Panc1 (cell line): ENCODE results near the gene PCDH10. TPM values are rescaled to one million over a fixed set of nuclear protein-coding genes. Genes with fewer than 3 reads are reported as not detected.

Experiments
- ATAC-seq: fragments of 200-7000 bp; cut with Tn5 transposase; 2 replicates; pipeline ENCODE4 v1.9.1; 2020; ENCODE audit warnings: mild to moderate bottlenecking, moderate library complexity
- BruUV-seq: library from RNA; stranded (reverse); fragments of 400-500 nt; replicated peaks from 2 replicates; lab custom pipeline; 2021; lab: Mats Ljungman, UMichigan
- CTCF ChIA-PET: fragments of 300-600 bp; sonication (Branson Sonifier 250); formaldehyde crosslinking; loops from one replicate; lab custom pipeline; 2022; ENCODE audit warnings: antibody characterized with exemption; lab: Charles Lee
- POLR2A ChIA-PET: fragments of 300-600 bp; sonication (Branson Sonifier 250); formaldehyde crosslinking; loops from one replicate; lab custom pipeline; 2022; ENCODE audit warnings: antibody characterized with exemption; lab: Charles Lee
- DNase-seq: peaks from one replicate; pipeline ENCODE4 v3.0.0-alpha.2; 2010; ENCODE audit warnings: low read depth, low spot score
- H3K27ac ChIP-seq: 2 replicates; pipeline ENCODE4 v1.5.1; 2011; ENCODE audit warnings: mild to moderate bottlenecking, low read length, inconsistent platforms
- H3K27me3 ChIP-seq: fragments of 200-500 bp; sonication (Bioruptor generic); 2 replicates; pipeline ENCODE4 v1.6.0; 2014; ENCODE audit warnings: low read length, inconsistent platforms; ENCODE audit not compliant: control insufficient read depth, insufficient read depth
- H3K36me3 ChIP-seq: fragments of 200-500 bp; sonication (Bioruptor generic); 2 replicates; pipeline ENCODE4 v1.5.1; 2014; ENCODE audit warnings: inconsistent platforms, mild to moderate bottlenecking, low read length, moderate library complexity; ENCODE audit not compliant: control insufficient read depth, insufficient read depth
- H3K4me1 ChIP-seq: 2 replicates; pipeline ENCODE4 v1.5.1; 2011; ENCODE audit warnings: inconsistent platforms, mild to moderate bottlenecking, low read length, moderate library complexity; ENCODE audit not compliant: control insufficient read depth, insufficient read depth
- H3K4me3 ChIP-seq, 2 experiments: 2 replicates each; pipeline ENCODE4 v1.5.1; 2011 to 2012; ENCODE audit warnings: low read depth in 2 of 2, low read length in 2 of 2, mild to moderate bottlenecking in 2 of 2, inconsistent platforms in 1 of 2, moderate library complexity in 1 of 2
- H3K9me3 ChIP-seq: fragments of 200-500 bp; sonication (Bioruptor generic); 2 replicates; pipeline ENCODE4 v1.5.1; 2014; ENCODE audit warnings: low read depth, mild to moderate bottlenecking, inconsistent platforms, low read length, moderate library complexity; ENCODE audit not compliant: control insufficient read depth, insufficient read depth
- CTCF ChIP-seq: fragments of 450-650 bp; IDR thresholded peaks from 2 replicates; pipeline ENCODE4 v1.5.1; 2017; ENCODE audit warnings: mild to moderate bottlenecking
- POLR2AphosphoS5 ChIP-seq: IDR thresholded peaks from 2 replicates; pipeline ENCODE4 v1.6.1; 2012; ENCODE audit warnings: mild to moderate bottlenecking, low read depth, low read length, moderate library complexity
- SIN3A ChIP-seq: IDR thresholded peaks from 2 replicates; pipeline ENCODE4 v1.6.1; 2012; ENCODE audit warnings: low read depth, mild to moderate bottlenecking, low read length, moderate library complexity, borderline replicate concordance; ENCODE audit not compliant: insufficient read depth
- TCF7L2 ChIP-seq: IDR thresholded peaks from 2 replicates; pipeline ENCODE4 v1.6.1; 2011; ENCODE audit warnings: mild to moderate bottlenecking, low read depth, low read length, inconsistent platforms
- in situ Hi-C: cut with HindIII; loops from 2 replicates; pipeline ENCODE4 v1.10.0; 2016; ENCODE audit warnings: low sequenced_read_pairs, low pct_unique_long_range_greater_than_20kb
- intact Hi-C: fragments of 100-400 bp; cut with micrococcal nuclease; formaldehyde crosslinking; loops from one replicate; pipeline ENCODE4 v1.10.0; 2022; ENCODE audit not compliant: unreplicated experiment
- total RNA-seq: library from RNA; stranded (reverse); gene quantifications from one replicate; pipeline ENCODE4 v1.2.1, GENCODE V29; 2021; ENCODE audit not compliant: unreplicated experiment
- TF ChIP-seq, protein P1 (sequence below), 2 experiments: IDR thresholded peaks; 2 replicates each; pipeline ENCODE4 v1.6.1; 2011 to 2012; ENCODE audit warnings: low read depth in 2 of 2, control low read depth in 1 of 2, low read length in 1 of 2, mild to moderate bottlenecking in 1 of 2, moderate library complexity in 1 of 2; ENCODE audit not compliant: insufficient read depth in 1 of 2

The PCDH10 gene
- total RNA-seq, 1 experiment from 2014 or later: not detected

DNA sequence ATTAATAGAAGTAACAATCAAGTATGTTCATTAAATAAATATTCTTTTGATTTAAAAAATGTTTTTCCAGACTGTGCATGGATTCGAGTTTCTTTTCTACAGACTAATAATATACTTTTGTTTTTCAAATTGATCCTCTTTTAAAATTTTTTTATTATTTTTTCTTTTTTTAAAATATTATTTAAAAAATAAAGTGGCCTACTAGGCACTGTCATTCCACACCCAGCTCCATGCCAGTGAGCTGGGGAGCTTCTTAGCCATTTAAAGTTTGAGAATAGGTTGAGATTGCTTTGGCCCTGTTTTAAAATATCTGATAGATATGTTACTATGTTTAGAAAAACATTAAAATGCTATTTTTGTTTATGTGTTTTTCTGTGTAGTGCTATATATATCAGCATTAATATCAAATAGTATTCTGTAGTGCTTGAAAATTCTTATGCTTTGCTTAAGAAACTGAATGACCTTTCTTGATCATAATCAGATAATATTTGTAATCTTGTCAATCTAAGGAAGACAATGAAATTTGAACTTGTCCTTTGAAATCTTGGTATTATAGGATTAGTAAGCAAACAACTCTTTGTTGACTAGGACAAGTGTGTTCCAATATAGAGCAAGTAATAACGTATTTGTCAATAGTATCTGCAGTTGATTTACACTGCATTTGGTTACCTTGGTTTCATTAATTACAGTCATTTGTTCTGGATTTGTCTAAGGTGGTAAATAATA lies 12.6 kb downstream of the PCDH10 start:
- H3K36me3 ChIP-seq: no peaks in the 10 kb centered on the region
- no peaks in the 10 kb centered on the region for H3K27me3 ChIP-seq
- no peak overlapping the region for H3K27ac ChIP-seq
- TF ChIP-seq, protein P1, sequence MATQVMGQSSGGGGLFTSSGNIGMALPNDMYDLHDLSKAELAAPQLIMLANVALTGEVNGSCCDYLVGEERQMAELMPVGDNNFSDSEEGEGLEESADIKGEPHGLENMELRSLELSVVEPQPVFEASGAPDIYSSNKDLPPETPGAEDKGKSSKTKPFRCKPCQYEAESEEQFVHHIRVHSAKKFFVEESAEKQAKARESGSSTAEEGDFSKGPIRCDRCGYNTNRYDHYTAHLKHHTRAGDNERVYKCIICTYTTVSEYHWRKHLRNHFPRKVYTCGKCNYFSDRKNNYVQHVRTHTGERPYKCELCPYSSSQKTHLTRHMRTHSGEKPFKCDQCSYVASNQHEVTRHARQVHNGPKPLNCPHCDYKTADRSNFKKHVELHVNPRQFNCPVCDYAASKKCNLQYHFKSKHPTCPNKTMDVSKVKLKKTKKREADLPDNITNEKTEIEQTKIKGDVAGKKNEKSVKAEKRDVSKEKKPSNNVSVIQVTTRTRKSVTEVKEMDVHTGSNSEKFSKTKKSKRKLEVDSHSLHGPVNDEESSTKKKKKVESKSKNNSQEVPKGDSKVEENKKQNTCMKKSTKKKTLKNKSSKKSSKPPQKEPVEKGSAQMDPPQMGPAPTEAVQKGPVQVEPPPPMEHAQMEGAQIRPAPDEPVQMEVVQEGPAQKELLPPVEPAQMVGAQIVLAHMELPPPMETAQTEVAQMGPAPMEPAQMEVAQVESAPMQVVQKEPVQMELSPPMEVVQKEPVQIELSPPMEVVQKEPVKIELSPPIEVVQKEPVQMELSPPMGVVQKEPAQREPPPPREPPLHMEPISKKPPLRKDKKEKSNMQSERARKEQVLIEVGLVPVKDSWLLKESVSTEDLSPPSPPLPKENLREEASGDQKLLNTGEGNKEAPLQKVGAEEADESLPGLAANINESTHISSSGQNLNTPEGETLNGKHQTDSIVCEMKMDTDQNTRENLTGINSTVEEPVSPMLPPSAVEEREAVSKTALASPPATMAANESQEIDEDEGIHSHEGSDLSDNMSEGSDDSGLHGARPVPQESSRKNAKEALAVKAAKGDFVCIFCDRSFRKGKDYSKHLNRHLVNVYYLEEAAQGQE (IDR thresholded peaks at IDR 0.05; ENCODE audit: insufficient read depth in 1 of 2, low read depth in 2 of 2, low read length in 1 of 2): no peak
- no peak for TF ChIP-seq POLR2AphosphoS5
- TF ChIP-seq TCF7L2: no peak
- no peak for TF ChIP-seq SIN3A
- no peak for TF ChIP-seq CTCF
- ChIA-PET CTCF (interaction anchor here (0.6 kb wide), 1 partner anchor 347 kb away, joined by 4 read pairs; no protein-coding TSS in a partner anchor), POLR2A (no interaction called here)
- ATAC-seq: no peak
- no TSS peak for BruUV-seq
- in situ Hi-C loops: no loop called here
- DNase-seq: no peak
- intact Hi-C loops: no loop called here
- no peaks in the 10 kb centered on the region for H3K9me3 ChIP-seq
- H3K4me3 ChIP-seq: no peak overlapping the region
- H3K4me1 ChIP-seq: no peaks in the 10 kb centered on the region

DNA sequence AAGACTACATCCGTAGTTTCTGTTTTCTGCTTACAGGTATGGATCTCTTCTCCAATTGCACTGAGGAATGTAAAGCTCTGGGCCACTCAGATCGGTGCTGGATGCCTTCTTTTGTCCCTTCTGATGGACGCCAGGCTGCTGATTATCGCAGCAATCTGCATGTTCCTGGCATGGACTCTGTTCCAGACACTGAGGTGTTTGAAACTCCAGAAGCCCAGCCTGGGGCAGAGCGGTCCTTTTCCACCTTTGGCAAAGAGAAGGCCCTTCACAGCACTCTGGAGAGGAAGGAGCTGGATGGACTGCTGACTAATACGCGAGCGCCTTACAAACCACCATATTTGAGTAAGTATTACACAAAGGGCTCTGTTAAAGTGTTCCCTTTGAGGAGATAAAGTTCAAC lies 13.8 kb downstream of the PCDH10 start:
- TF ChIP-seq CTCF (no peak), TCF7L2 (no peak), SIN3A (no peak), POLR2AphosphoS5 (no peak)
- Histone ChIP-seq H3K9me3 (no peaks in the 10 kb centered on the region), H3K36me3 (no peaks in the 10 kb centered on the region), H3K4me3 (no peak overlapping the region), H3K27ac (no peak overlapping the region), H3K4me1 (no peaks in the 10 kb centered on the region), H3K27me3 (no peaks in the 10 kb centered on the region)
- CTCF ChIA-PET: no interaction called here
- no TSS peak for BruUV-seq
- intact Hi-C loops: no loop called here
- ATAC-seq (no peak), DNase-seq (no peak)
- POLR2A ChIA-PET: no interaction called here
- in situ Hi-C loops: no loop called here
